Stimulated activated CD4-positive, alpha-beta T cell treated with anti-CD3 and anti-CD28 coated beads, Interleukin-1b, Interleukin-23, amount 100 ng/mL, for 4 hours (primary cell): ENCODE data around the gene OTUD4.

Source experiments
- DNase-seq, 2 donors: peaks; one replicate each; pipeline ENCODE4 v3.0.0-alpha.2; 2020; ENCODE audit warnings: low read depth in 2 of 2

The OTUD4 gene

GRCh38 chr4:145108128-145108527, 72.3 kb downstream of the OTUD4 start:
- DNase-seq, result no peak

GRCh38 chr4:145107126-145107525, 73.3 kb downstream of the OTUD4 start:
- no peak for DNase-seq

DNA sequence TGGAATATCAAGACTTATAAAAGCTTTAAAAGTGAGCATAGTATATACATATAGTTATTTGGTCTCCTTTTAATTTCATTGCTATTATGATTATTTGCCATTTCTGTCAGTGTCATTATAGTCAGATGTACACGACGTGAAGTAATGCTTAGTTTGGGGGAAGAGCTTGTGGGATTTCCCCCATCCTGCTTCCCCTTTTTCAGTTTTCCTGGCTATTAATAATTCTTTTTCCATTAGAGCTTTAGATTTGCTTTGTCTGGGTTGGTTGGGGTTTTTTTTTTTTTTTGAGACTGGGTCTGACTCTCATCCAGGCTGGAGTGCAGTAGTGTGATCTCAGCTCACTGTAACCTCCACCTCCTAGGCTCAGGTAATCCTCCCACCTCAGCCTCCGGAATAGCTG, 76.9 kb downstream of the OTUD4 start:
- no peak for DNase-seq

- no peak for DNase-seq
Observed at GRCh38 chr4:145102619-145103018, 77.8 kb downstream of the OTUD4 start.

- no peak for DNase-seq
Observed at GRCh38 chr4:145101091-145101490, 79.3 kb downstream of the OTUD4 start.

- DNase-seq, result no peak
Observed at GRCh38 chr4:145099653-145100052, 80.7 kb downstream of the OTUD4 start.

DNA sequence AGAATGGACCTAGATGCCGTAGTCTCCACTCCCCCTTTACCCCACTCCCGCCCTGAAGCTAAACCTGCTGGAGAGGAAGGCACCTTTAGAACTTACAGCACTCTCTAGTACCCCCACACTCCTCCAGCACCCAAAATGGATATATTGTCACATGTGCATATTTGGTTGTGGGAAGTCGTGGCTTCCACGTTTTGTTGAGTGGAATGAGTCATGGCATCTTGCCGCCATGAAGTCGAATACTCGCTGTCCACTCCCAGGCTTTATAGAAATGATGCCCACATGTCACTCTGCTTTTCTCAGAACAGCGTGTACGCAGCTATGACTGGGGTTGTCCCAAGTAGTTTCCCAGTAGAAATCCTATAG, 81.7 kb downstream of the OTUD4 start:
- peak in 1 of 2 donors; percentile 54 for DNase-seq

DNA sequence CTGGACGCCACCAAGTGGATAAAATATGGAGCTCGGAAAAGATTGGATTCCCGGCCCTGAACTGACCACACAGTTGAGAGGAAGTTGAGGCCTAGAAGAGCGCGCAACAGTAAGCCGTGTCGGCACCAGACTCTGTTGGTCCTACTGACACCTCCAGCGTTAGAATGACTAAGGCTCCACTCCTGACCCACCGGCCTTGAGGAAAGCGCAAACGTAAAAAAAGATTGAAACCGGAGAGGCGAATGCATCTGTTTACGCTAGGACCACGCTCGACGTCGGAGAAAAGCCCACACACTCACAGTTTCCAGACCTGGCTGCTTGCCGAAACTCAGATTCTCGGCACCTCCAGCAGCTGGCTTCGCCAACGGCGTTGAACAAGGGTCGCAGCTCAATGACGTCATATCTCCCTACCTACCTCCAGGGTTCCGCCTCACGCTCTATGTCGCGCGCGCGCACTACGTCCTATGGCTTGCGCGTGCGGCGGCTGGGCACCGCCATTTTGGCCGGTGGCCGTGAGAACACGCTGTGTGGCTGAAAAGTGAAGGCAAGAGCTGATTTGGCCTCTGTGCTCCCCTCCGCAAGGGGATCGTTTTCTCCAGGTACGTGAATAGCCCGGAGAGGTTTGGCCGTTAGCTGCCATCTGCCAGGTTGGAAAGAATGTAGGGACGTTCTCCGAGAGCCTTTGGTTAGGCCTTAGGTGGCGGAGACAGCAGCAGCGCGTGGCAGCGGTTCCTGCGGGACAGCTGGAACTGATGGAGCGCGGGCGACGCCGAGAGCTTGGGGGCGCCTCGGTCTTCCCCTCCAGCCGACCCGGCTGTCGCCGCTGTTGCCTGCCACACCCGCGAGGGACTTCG, 82.3 kb downstream of the OTUD4 start, which contains the start of the genes ABCE1 and ANAPC10:
Gene ABCE1 (plus strand): TSS at position 491 of the 854 bp plus-strand sequence. CDS start 6,102 bp downstream, outside the sequence.
Gene ANAPC10 (minus strand): TSS at position 376 of the 854 bp plus-strand sequence. CDS start 2,097 bp downstream, outside the sequence.
- DNase-seq, result peak; percentile 86 to 95

- DNase-seq, result no peak
Observed at GRCh38 chr4:145097331-145097820, 83.0 kb downstream of the OTUD4 start.

DNA sequence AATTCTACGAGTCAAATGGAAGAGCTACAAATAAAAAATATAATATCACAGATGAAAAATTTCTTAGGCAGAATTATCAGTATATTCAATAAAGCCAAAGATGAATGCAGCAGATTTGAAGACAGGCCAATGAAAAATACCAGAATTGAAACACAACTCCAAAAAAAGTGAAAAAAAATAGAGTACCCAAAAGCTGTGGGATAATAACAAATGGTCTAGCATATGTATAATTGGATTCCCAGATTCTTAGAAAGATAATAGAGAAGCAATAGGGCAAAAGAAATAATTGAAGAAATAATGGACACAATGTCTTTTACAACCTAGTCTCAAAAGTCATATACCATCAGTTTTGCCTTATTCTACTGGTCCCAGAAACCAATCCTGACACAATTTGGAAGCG, 86.8 kb downstream of the OTUD4 start:
- no peak for DNase-seq

DNA sequence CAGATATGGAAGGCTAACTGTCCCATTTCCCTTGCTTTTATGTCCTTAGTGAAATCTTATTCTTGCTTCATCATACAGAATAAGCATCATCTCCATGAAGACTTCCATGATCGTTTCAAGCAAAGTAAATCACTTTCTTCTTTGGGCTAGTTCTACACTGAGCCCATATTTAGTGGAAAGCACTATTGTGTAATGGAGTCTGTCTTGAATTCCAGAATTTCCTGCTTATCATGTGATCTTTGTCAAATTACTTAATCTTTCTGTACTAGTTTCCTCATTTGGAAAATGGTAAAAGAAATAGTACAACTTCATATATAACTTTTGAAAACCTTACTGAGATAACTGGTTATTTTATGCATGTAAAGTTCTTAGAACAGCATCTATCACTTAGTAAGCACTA, 90.0 kb downstream of the OTUD4 start:
- no peak for DNase-seq

GRCh38 chr4:145083891-145084605, 96.3 kb downstream of the OTUD4 start:
- no peak for DNase-seq
